ENCODE measurements around the gene LRRC7.
"Not testable (repeated sequence)": the region's sequence is repeated elsewhere in the genome, so short reads cannot be mapped to it uniquely, and the experiment has no call there.

LRRC7 gene

GRCh38 chr1:69930396-69930795 is 362.7 kb downstream of the LRRC7 start:
- H3K4me3 ChIP-seq, result no peak overlapping the region
- H3K9ac ChIP-seq, result no peak overlapping the region
- peaks cover 8% of the 10 kb centered on the region; the same call in 1 of the 2 replicates for H3K9me3 ChIP-seq
- no peak overlapping the region for H3K27ac ChIP-seq
- no peaks in the 10 kb centered on the region for H3K4me1 ChIP-seq
- H3K36me3 ChIP-seq, result no peaks in the 10 kb centered on the region
- H3K27me3 ChIP-seq, result no peaks in the 10 kb centered on the region
- H3K4me2 ChIP-seq, result no peak overlapping the region
- no peaks in the 10 kb centered on the region for H4K20me1 ChIP-seq
- TF ChIP-seq Cebpa-rat (IDR thresholded peaks at IDR 0.05), result no peak

GRCh38 chr1:69932760-69933159 is 365.0 kb downstream of the LRRC7 start:
- no peaks in the 10 kb centered on the region for H4K20me1 ChIP-seq
- no peak overlapping the region for H3K4me2 ChIP-seq
- H3K9ac ChIP-seq, result no peak overlapping the region
- no peaks in the 10 kb centered on the region for H3K4me1 ChIP-seq
- H3K27ac ChIP-seq, result no peak overlapping the region
- TF ChIP-seq Cebpa-rat (IDR thresholded peaks at IDR 0.05), result no peak
- H3K4me3 ChIP-seq, result no peak overlapping the region
- H3K9me3 ChIP-seq, result peaks cover 8% of the 10 kb centered on the region; the same call in 1 of the 2 replicates
- H3K36me3 ChIP-seq, result no peaks in the 10 kb centered on the region
- no peaks in the 10 kb centered on the region for H3K27me3 ChIP-seq

- Histone ChIP-seq H3K9ac (no peak overlapping the region), H3K9me3 (no peaks in the 10 kb centered on the region), H4K20me1 (no peaks in the 10 kb centered on the region), H3K27ac (no peak overlapping the region), H3K27me3 (no peaks in the 10 kb centered on the region), H3K4me2 (no peak overlapping the region), H3K4me3 (no peak overlapping the region), H3K36me3 (no peaks in the 10 kb centered on the region), H3K4me1 (no peaks in the 10 kb centered on the region)
- no peak for TF ChIP-seq Cebpa-rat (IDR thresholded peaks at IDR 0.05)
Observed at GRCh38 chr1:69940231-69940630, 372.5 kb downstream of the LRRC7 start.

- no peaks in the 10 kb centered on the region for H3K9me3 ChIP-seq
- no peaks in the 10 kb centered on the region for H3K36me3 ChIP-seq
- H3K4me2 ChIP-seq, result no peak overlapping the region
- TF ChIP-seq Cebpa-rat (IDR thresholded peaks at IDR 0.05), result no peak
- H3K4me3 ChIP-seq, result no peak overlapping the region
- H3K27me3 ChIP-seq, result no peaks in the 10 kb centered on the region
- H3K9ac ChIP-seq, result no peak overlapping the region
- H4K20me1 ChIP-seq, result no peaks in the 10 kb centered on the region
- no peaks in the 10 kb centered on the region for H3K4me1 ChIP-seq
- H3K27ac ChIP-seq, result no peak overlapping the region
Observed at GRCh38 chr1:69940816-69941215, 373.1 kb downstream of the LRRC7 start.

- no peaks in the 10 kb centered on the region for H3K9me3 ChIP-seq
- H3K27ac ChIP-seq, result no peak overlapping the region
- H3K4me2 ChIP-seq, result no peak overlapping the region
- no peaks in the 10 kb centered on the region for H4K20me1 ChIP-seq
- H3K36me3 ChIP-seq, result no peaks in the 10 kb centered on the region
- TF ChIP-seq Cebpa-rat (IDR thresholded peaks at IDR 0.05), result no peak
- no peaks in the 10 kb centered on the region for H3K27me3 ChIP-seq
- H3K9ac ChIP-seq, result no peak overlapping the region
- no peak overlapping the region for H3K4me3 ChIP-seq
- no peaks in the 10 kb centered on the region for H3K4me1 ChIP-seq
Observed at GRCh38 chr1:69943030-69943429, 375.3 kb downstream of the LRRC7 start.

GRCh38 chr1:69946935-69947334 is 379.2 kb downstream of the LRRC7 start:
- TF ChIP-seq Cebpa-rat (IDR thresholded peaks at IDR 0.05), result no peak
- Histone ChIP-seq H3K4me2 (no peak overlapping the region), H3K9ac (no peak overlapping the region), H3K4me3 (no peak overlapping the region), H3K36me3 (no peaks in the 10 kb centered on the region), H3K9me3 (no peaks in the 10 kb centered on the region), H3K27ac (no peak overlapping the region), H4K20me1 (no peaks in the 10 kb centered on the region), H3K27me3 (no peaks in the 10 kb centered on the region), H3K4me1 (no peaks in the 10 kb centered on the region)

- H3K27me3 ChIP-seq, result no peaks in the 10 kb centered on the region
- TF ChIP-seq Cebpa-rat (IDR thresholded peaks at IDR 0.05), result no peak
- H3K9me3 ChIP-seq, result no peaks in the 10 kb centered on the region
- H3K36me3 ChIP-seq, result no peaks in the 10 kb centered on the region
- H3K4me1 ChIP-seq, result no peaks in the 10 kb centered on the region
- H3K4me2 ChIP-seq, result no peak overlapping the region
- no peak overlapping the region for H3K4me3 ChIP-seq
- no peak overlapping the region for H3K9ac ChIP-seq
- H4K20me1 ChIP-seq, result no peaks in the 10 kb centered on the region
- H3K27ac ChIP-seq, result no peak overlapping the region
Observed at GRCh38 chr1:69947837-69948236, 380.1 kb downstream of the LRRC7 start.

GRCh38 chr1:69952676-69953075 is 385.0 kb downstream of the LRRC7 start:
- Histone ChIP-seq H3K4me2 (no peak overlapping the region), H4K20me1 (no peaks in the 10 kb centered on the region), H3K4me3 (no peak overlapping the region), H3K9me3 (no peaks in the 10 kb centered on the region), H3K36me3 (no peaks in the 10 kb centered on the region), H3K4me1 (no peaks in the 10 kb centered on the region), H3K27ac (no peak overlapping the region), H3K9ac (no peak overlapping the region), H3K27me3 (no peaks in the 10 kb centered on the region)
- no peak for TF ChIP-seq Cebpa-rat (IDR thresholded peaks at IDR 0.05)

- H3K27me3 ChIP-seq, H3K9me3 ChIP-seq, H3K9ac ChIP-seq, H3K27ac ChIP-seq, H3K36me3 ChIP-seq, H3K4me3 ChIP-seq, H3K4me2 ChIP-seq, H4K20me1 ChIP-seq, H3K4me1 ChIP-seq: not testable (repeated sequence)
Observed at GRCh38 chr1:69962452-69962851, 394.7 kb downstream of the LRRC7 start.

GRCh38 chr1:69967245-69967766 is 399.6 kb downstream of the LRRC7 start:
- H3K36me3 ChIP-seq, result no peaks in the 10 kb centered on the region

GRCh38 chr1:69976896-69977295 is 409.2 kb downstream of the LRRC7 start:
- Histone ChIP-seq H4K20me1 (no peaks in the 10 kb centered on the region), H3K36me3 (no peaks in the 10 kb centered on the region), H3K4me1 (no peaks in the 10 kb centered on the region), H3K4me3 (no peak overlapping the region), H3K9ac (no peak overlapping the region), H3K4me2 (no peak overlapping the region), H3K27me3 (no peaks in the 10 kb centered on the region), H3K9me3 (no peaks in the 10 kb centered on the region), H3K27ac (no peak overlapping the region)
- TF ChIP-seq Cebpa-rat (IDR thresholded peaks at IDR 0.05), result no peak

More at GRCh38 chr1:69967245-69967766, 399.6 kb downstream of the LRRC7 start:
- Histone ChIP-seq H4K20me1 (no peaks in the 10 kb centered on the region), H3K9me3 (peaks cover 23% of the 10 kb centered on the region), H3K27me3 (no peaks in the 10 kb centered on the region), H3K4me3 (no peak overlapping the region), H3K27ac (no peak overlapping the region), H3K9ac (no peak overlapping the region), H3K4me1 (peaks cover 6% of the 10 kb centered on the region; the same call in 1 of the 2 replicates), H3K4me2 (no peak overlapping the region)
- TF ChIP-seq Cebpa-rat (IDR thresholded peaks at IDR 0.05), result no peak
